ENCODE measurements around the gene CDH13.
A peak's percentile ranks its signal among the peaks of the same experiment; 100 is the strongest.

Gene CDH13

GRCh38 chr16:83045790-83046189 lies 419.0 kb downstream of the CDH13 start:
- no peak for DNase-seq (ENCODE audit: low read depth)
- TF ChIP-seq CTCF (conservative IDR thresholded peaks at IDR 0.05; ENCODE audit: low read length) = no peak
- H3K4me3 ChIP-seq (ENCODE audit: low read length) = no peak overlapping the region

- DNase-seq (ENCODE audit: low read depth) = no peak
- no peak overlapping the region for H3K4me3 ChIP-seq (ENCODE audit: low read length)
Measured at GRCh38 chr16:83046664-83047063, 419.9 kb downstream of the CDH13 start.

GRCh38 chr16:83051451-83051850 lies 424.7 kb downstream of the CDH13 start:
- DNase-seq (ENCODE audit: low read depth) = peak; percentile 56
- no peak for TF ChIP-seq CTCF (conservative IDR thresholded peaks at IDR 0.05; ENCODE audit: low read length)
- no peak overlapping the region for H3K4me3 ChIP-seq (ENCODE audit: low read length)

More at GRCh38 chr16:83046664-83047063, 419.9 kb downstream of the CDH13 start:
- TF ChIP-seq CTCF (conservative IDR thresholded peaks at IDR 0.05; ENCODE audit: low read length) = no peak

GRCh38 chr16:83054283-83054682 lies 427.5 kb downstream of the CDH13 start:
- TF ChIP-seq CTCF (conservative IDR thresholded peaks at IDR 0.05; ENCODE audit: low read length) = no peak
- no peak overlapping the region for H3K4me3 ChIP-seq (ENCODE audit: low read length)
- DNase-seq (ENCODE audit: low read depth) = no peak

GRCh38 chr16:83058376-83058775 lies 431.6 kb downstream of the CDH13 start:
- TF ChIP-seq CTCF (conservative IDR thresholded peaks at IDR 0.05; ENCODE audit: low read length) = no peak
- H3K4me3 ChIP-seq (ENCODE audit: low read length) = no peak overlapping the region
- DNase-seq (ENCODE audit: low read depth) = no peak

GRCh38 chr16:83059237-83059636 lies 432.5 kb downstream of the CDH13 start:
- TF ChIP-seq CTCF (conservative IDR thresholded peaks at IDR 0.05; ENCODE audit: low read length) = no peak
- no peak overlapping the region for H3K4me3 ChIP-seq (ENCODE audit: low read length)
- no peak for DNase-seq (ENCODE audit: low read depth)

- no peak for DNase-seq (ENCODE audit: low read depth)
- H3K4me3 ChIP-seq (ENCODE audit: low read length) = no peak overlapping the region
- TF ChIP-seq CTCF (conservative IDR thresholded peaks at IDR 0.05; ENCODE audit: low read length) = no peak
Measured at GRCh38 chr16:83066011-83066410, 439.2 kb downstream of the CDH13 start.
